ENCODE data around the gene MVB12B.

The MVB12B gene

GRCh38 chr9:126378761-126379160, 52.1 kb downstream of the MVB12B start:
- TF ChIP-seq TAF1 (IDR thresholded peaks at IDR 0.05; ENCODE audit: borderline replicate concordance, insufficient read depth, low read length) (no peak), SIN3A (IDR thresholded peaks at IDR 0.05; ENCODE audit: borderline replicate concordance, insufficient read depth, low read length) (no peak), POLR2AphosphoS5 (IDR thresholded peaks at IDR 0.05; ENCODE audit: low read depth, low read length) (no peak), FOXP2 (optimal IDR thresholded peaks at IDR 0.05; ENCODE audit: borderline replicate concordance, extremely low read depth, extremely low read length, insufficient read depth) (no peak), REST (IDR thresholded peaks at IDR 0.05; ENCODE audit: insufficient read depth in 1 of 2, low read depth in 2 of 2, low read length in 2 of 2) (no peak)

- TF ChIP-seq FOXP2 (optimal IDR thresholded peaks at IDR 0.05; ENCODE audit: borderline replicate concordance, extremely low read depth, extremely low read length, insufficient read depth) (no peak), REST (IDR thresholded peaks at IDR 0.05; ENCODE audit: insufficient read depth in 1 of 2, low read depth in 2 of 2, low read length in 2 of 2) (no peak), TAF1 (IDR thresholded peaks at IDR 0.05; ENCODE audit: borderline replicate concordance, insufficient read depth, low read length) (no peak), SIN3A (IDR thresholded peaks at IDR 0.05; ENCODE audit: borderline replicate concordance, insufficient read depth, low read length) (no peak), POLR2AphosphoS5 (IDR thresholded peaks at IDR 0.05; ENCODE audit: low read depth, low read length) (no peak)
Measured at GRCh38 chr9:126379661-126380360, 53.2 kb downstream of the MVB12B start.

GRCh38 chr9:126380447-126380846, 53.8 kb downstream of the MVB12B start:
- TF ChIP-seq REST (IDR thresholded peaks at IDR 0.05; ENCODE audit: insufficient read depth in 1 of 2, low read depth in 2 of 2, low read length in 2 of 2) (no peak), POLR2AphosphoS5 (IDR thresholded peaks at IDR 0.05; ENCODE audit: low read depth, low read length) (no peak), SIN3A (IDR thresholded peaks at IDR 0.05; ENCODE audit: borderline replicate concordance, insufficient read depth, low read length) (no peak), FOXP2 (optimal IDR thresholded peaks at IDR 0.05; ENCODE audit: borderline replicate concordance, extremely low read depth, extremely low read length, insufficient read depth) (no peak), TAF1 (IDR thresholded peaks at IDR 0.05; ENCODE audit: borderline replicate concordance, insufficient read depth, low read length) (no peak)

GRCh38 chr9:126381195-126381594, 54.6 kb downstream of the MVB12B start:
- TF ChIP-seq FOXP2 (optimal IDR thresholded peaks at IDR 0.05; ENCODE audit: borderline replicate concordance, extremely low read depth, extremely low read length, insufficient read depth) = no peak
- TF ChIP-seq POLR2AphosphoS5 (IDR thresholded peaks at IDR 0.05; ENCODE audit: low read depth, low read length) = no peak
- TF ChIP-seq REST (IDR thresholded peaks at IDR 0.05; ENCODE audit: insufficient read depth in 1 of 2, low read depth in 2 of 2, low read length in 2 of 2) = no peak
- TF ChIP-seq SIN3A (IDR thresholded peaks at IDR 0.05; ENCODE audit: borderline replicate concordance, insufficient read depth, low read length) = no peak
- TF ChIP-seq TAF1 (IDR thresholded peaks at IDR 0.05; ENCODE audit: borderline replicate concordance, insufficient read depth, low read length) = no peak

Measured in PFSK-1 (cell line).